Posterior vena cava (tissue), 2 donors: ENCODE measurements around the gene NKAP. TPM values are rescaled to one million over a fixed set of nuclear protein-coding genes. Genes with fewer than 3 reads are reported as not detected.
"Not testable (repeated sequence)": the region's sequence is repeated elsewhere in the genome, so short reads cannot be mapped to it uniquely, and the experiment has no call there.

ENCODE experiments used
- DNase-seq: peaks from one replicate; pipeline ENCODE4 v3.0.0-alpha.2; 2020; ENCODE audit warnings: low spot score
- intact Hi-C, 2 donors: fragments of 100-400 bp; cut with DNase I; formaldehyde crosslinking; loops; one replicate each; pipeline versions ENCODE4 v1.14.1 to v1.14.2; 2022 to 2023
- long read RNA-seq, 2 donors: library from polyadenylated mRNA; unstranded; transcript quantifications; one replicate each; pipeline ENCODE4 v2.0.0, GENCODE V29; 2020 to 2021
- total RNA-seq, 2 donors: library from RNA; stranded (reverse); fragmentation: NEBNext Ultra II Directional; extraction: Animal tissue kit (Norgen Biotek cat#: 25700); gene quantifications; one replicate each; pipeline ENCODE4 v1.2.1, GENCODE V29; 2021
- donor health status: DM: yes; HTN: yes; CAD: no.
- donor health status: DM: yes; HTN: yes; CAD: no.

The NKAP gene
- total RNA-seq: 1 to 10 TPM; 5.9 to 8.4 TPM
- long read RNA-seq, donor 1, full-length matches to known transcripts: 3 of 3 reads
- long read RNA-seq, donor 1, partial matches to known transcripts: 0 of 3 reads
- long read RNA-seq, donor 1, other reads (novel, unspliced or antisense): 0 of 3 reads
- long read RNA-seq, donor 2, full-length matches to known transcripts: 8 of 20 reads
- long read RNA-seq, donor 2, partial matches to known transcripts: 11 of 20 reads
- long read RNA-seq, donor 2, other reads (novel, unspliced or antisense): 1 of 20 reads

- intact Hi-C loops: no loop called here
- peak; percentile 92 for DNase-seq
These were observed at the start of gene NKAP for GRCh38 chrX:119943185-119943988. NKAP (minus strand) TSS chrX:119943751; CDS start chrX:119943605, 146 bp downstream.

- DNase-seq: no peak
These were observed 47.6 kb upstream of the NKAP start for GRCh38 chrX:119991005-119991787.

GRCh38 chrX:119990556-119991004 is 47.0 kb upstream of the NKAP start:
- intact Hi-C loops: no loop called here

More at GRCh38 chrX:119991005-119991787, 47.6 kb upstream of the NKAP start:
- intact Hi-C loops: no loop called here

GRCh38 chrX:119989905-119990555 is 46.5 kb upstream of the NKAP start:
- intact Hi-C loops: no loop called here
- DNase-seq: no peak

More at GRCh38 chrX:119990556-119991004, 47.0 kb upstream of the NKAP start:
- DNase-seq: no peak

- intact Hi-C loops: no loop called here
- DNase-seq: no peak
These were observed 42.7 kb upstream of the NKAP start for GRCh38 chrX:119986203-119986602.

GRCh38 chrX:119984652-119985051 is 41.1 kb upstream of the NKAP start:
- intact Hi-C loops: no loop called here
- no peak for DNase-seq

GRCh38 chrX:119983494-119983893 is 39.9 kb upstream of the NKAP start:
- intact Hi-C loops: no loop called here
- DNase-seq: no peak

- intact Hi-C loops: no loop called here
- no peak for DNase-seq
These were observed 38.6 kb upstream of the NKAP start for GRCh38 chrX:119982145-119982544.

- intact Hi-C loops: no loop called here
These were observed 37.9 kb upstream of the NKAP start for GRCh38 chrX:119981286-119982070.

GRCh38 chrX:119977172-119977571 is 33.6 kb upstream of the NKAP start:
- intact Hi-C loops, DNase-seq: not testable (repeated sequence)

More at GRCh38 chrX:119981286-119982070, 37.9 kb upstream of the NKAP start:
- no peak for DNase-seq

- intact Hi-C loops: no loop called here
- DNase-seq: no peak
These were observed 27.6 kb upstream of the NKAP start for GRCh38 chrX:119971184-119971583.

- intact Hi-C loops: no loop called here
- no peak for DNase-seq
These were observed 27.0 kb upstream of the NKAP start for GRCh38 chrX:119970574-119970973.

- DNase-seq, intact Hi-C loops: not testable (repeated sequence)
These were observed 23.3 kb upstream of the NKAP start for GRCh38 chrX:119966837-119967236.

- intact Hi-C loops: no loop called here
- DNase-seq: no peak
These were observed 17.1 kb upstream of the NKAP start for GRCh38 chrX:119960625-119961024.

- DNase-seq, intact Hi-C loops: not testable (repeated sequence)
These were observed 12.4 kb upstream of the NKAP start for GRCh38 chrX:119955807-119956570.

GRCh38 chrX:119954374-119954773 is 10.8 kb upstream of the NKAP start:
- intact Hi-C loops: no loop called here
- DNase-seq: no peak

GRCh38 chrX:119948381-119948780 is 4.8 kb upstream of the NKAP start:
- no peak for DNase-seq
- intact Hi-C loops: no loop called here

- intact Hi-C loops: no loop called here
- DNase-seq: no peak
These were observed 1.9 kb upstream of the NKAP start for GRCh38 chrX:119945481-119945880.
